Spleen (tissue), 11 donors: ENCODE measurements around the gene TMEM176B. TPM values are rescaled to one million over a fixed set of nuclear protein-coding genes. Genes with fewer than 3 reads are reported as not detected.

Experiments used
- DNase-seq: peaks from one replicate; pipeline ENCODE4 v3.0.0-alpha.2; 2020
- H3K27ac ChIP-seq, 8 donors: fragments of 200-600 bp; sonication (generic) in 7 of 8; 1 replicate in 4 of 8; 2 replicates in 4 of 8; pipeline versions ENCODE4 v1.5.0 to v1.8.0; 2016 to 2021; ENCODE audit warnings: inconsistent platforms in 4 of 8, mild to moderate bottlenecking in 4 of 8, moderate library complexity in 1 of 8
- H3K27me3 ChIP-seq, 7 donors: fragments of 200-600 bp; sonication (generic) in 6 of 7; replicated peaks in 1 of 7; 1 replicate in 4 of 7; 2 replicates in 3 of 7; pipeline versions ENCODE4 v1.5.0 to v1.8.0; 2016 to 2021; ENCODE audit warnings: inconsistent platforms in 3 of 7, mild to moderate bottlenecking in 1 of 7
- H3K36me3 ChIP-seq, 6 donors: fragments of 200-600 bp; sonication (generic) in 5 of 6; 1 replicate in 4 of 6; 2 replicates in 2 of 6; pipeline versions ENCODE4 v1.5.0 to v1.8.0; 2016 to 2021; ENCODE audit warnings: inconsistent platforms in 2 of 6
- H3K4me1 ChIP-seq, 6 donors: fragments of 200-600 bp; sonication (generic) in 5 of 6; 1 replicate in 3 of 6; 2 replicates in 3 of 6; pipeline versions ENCODE4 v1.5.0 to v1.8.0; 2016 to 2021; ENCODE audit warnings: inconsistent platforms in 3 of 6
- H3K4me3 ChIP-seq, 8 donors: fragments of 200-600 bp; sonication (generic) in 7 of 8; 1 replicate in 4 of 8; 2 replicates in 4 of 8; pipeline versions ENCODE4 v1.5.0 to v1.8.0; 2016 to 2021; ENCODE audit warnings: inconsistent platforms in 4 of 8, mild to moderate bottlenecking in 4 of 8, moderate library complexity in 2 of 8
- H3K9me3 ChIP-seq, 8 donors: fragments of 200-600 bp; sonication (generic) in 7 of 8; 1 replicate in 4 of 8; 2 replicates in 4 of 8; pipeline versions ENCODE4 v1.5.0 to v1.8.0; 2016 to 2021; ENCODE audit warnings: inconsistent platforms in 4 of 8
- POLR2A ChIP-seq, 3 donors: fragments of 450-650 bp; IDR thresholded peaks; one replicate each; pipeline ENCODE4 v1.5.1; 2017; ENCODE audit warnings: antibody characterized with exemption in 3 of 3, mild to moderate bottlenecking in 1 of 3
- POLR2AphosphoS5 ChIP-seq, 3 donors: sonication (generic); formaldehyde crosslinking; IDR thresholded peaks; one replicate each; pipeline ENCODE4 v1.5.1; 2017; ENCODE audit warnings: antibody characterized with exemption in 3 of 3
- WGBS, 5 donors: extraction: QIAGEN DNeasy Blood & Tissue Kit in 3 of 5; methylation state at CpG; one replicate each; pipeline versions ENCODE4 v1.1.5 to v1.1.7; 2013 to 2018; 5-methylcytosine and 5-hydroxymethylcytosine counted together
- intact Hi-C: fragments of 100-400 bp; cut with DNase I; formaldehyde crosslinking; loops from one replicate; pipeline ENCODE4 v1.15.0; 2023; ENCODE audit warnings: low total_unique reads
- polyA plus RNA-seq, 3 donors: library from polyadenylated mRNA; stranded (reverse); fragments of 200-250 nt; gene quantifications; one replicate each; pipeline ENCODE4 v1.2.1, GENCODE V29; 2013
- total RNA-seq, 7 donors: library from RNA; depleted of rRNA in 3 of 7; stranded (reverse); fragments of >200 nt in 3 of 7; fragmentation: NEBNext Ultra II Directional in 4 of 7; extraction: Animal tissue kit (Norgen Biotek cat#: 25700) in 4 of 7; gene quantifications; one replicate each; pipeline versions ENCODE4 v1.1.0 to v1.2.1, GENCODE V29; 2016 to 2021
- TF ChIP-seq, protein P1 (sequence below), 11 experiments: fragments of 200-600 bp in 7 of 11; fragments of 450-650 bp in 4 of 11; sonication (generic) in 4 of 11; IDR thresholded peaks in 8 of 11; conservative IDR thresholded peaks in 3 of 11; 1 replicate in 7 of 11; 2 replicates in 4 of 11; pipeline versions ENCODE4 v1.4.0 to v1.8.0; 2016 to 2021; ENCODE audit warnings: antibody characterized with exemption in 11 of 11, inconsistent platforms in 4 of 11, mild to moderate bottlenecking in 1 of 11
- donor health status: healthy with polysubstance abuse.
- donor health status: DM: no; HTN: no; CAD: no; lungs with moderate emphysema.
- donor health status: DM: no; HTN: no; CAD: no.
- donor health status: Bipolar disorder and iron deficiency.
- donor health status: healthy.
- donor health status: DM: no; HTN: no; CAD: no.
- donor health status: DM: yes; HTN: yes; CAD: no.

TMEM176B gene
- total and polyA plus RNA-seq, 10 donors, result 56.1 to 107 (median 82.2) TPM

DNA sequence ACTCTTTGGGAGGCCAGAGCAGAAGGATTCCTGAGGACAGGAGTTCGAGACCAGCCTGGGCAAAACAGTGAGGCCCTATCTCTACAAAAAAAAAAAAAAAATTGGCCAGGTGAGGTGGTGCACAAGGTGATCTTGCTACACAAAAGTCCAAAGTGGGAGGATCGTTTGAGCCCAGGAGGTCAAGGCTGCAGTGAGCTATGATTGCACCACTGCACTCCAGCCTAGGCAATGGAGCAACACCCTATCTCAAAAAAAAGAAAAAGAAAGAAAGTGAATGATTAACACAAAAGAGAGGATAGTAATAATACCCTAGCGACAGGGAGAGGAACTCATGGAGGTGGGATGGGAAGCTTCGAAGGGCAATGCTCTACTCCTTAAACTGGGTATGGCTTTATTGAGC lies 30.4 kb downstream of the TMEM176B start:
- intact Hi-C loops, result no loop called here
- H3K9me3 ChIP-seq, result peaks cover 0 to 22% (median 16%) of the 10 kb centered on the region in 8 donors
- no peak for DNase-seq
- H3K27me3 ChIP-seq, result no peaks in the 10 kb centered on the region
- H3K27ac ChIP-seq, result no peak overlapping the region
- no peaks in the 10 kb centered on the region for H3K4me1 ChIP-seq
- 77 to 94% (median 90%) methylated on average over 4 of the region's 4 CpGs for WGBS, 5 donors
- no peak overlapping the region for H3K4me3 ChIP-seq
- no peaks in the 10 kb centered on the region for H3K36me3 ChIP-seq
- TF ChIP-seq POLR2AphosphoS5 (IDR thresholded peaks at IDR 0.05), result no peak

DNA sequence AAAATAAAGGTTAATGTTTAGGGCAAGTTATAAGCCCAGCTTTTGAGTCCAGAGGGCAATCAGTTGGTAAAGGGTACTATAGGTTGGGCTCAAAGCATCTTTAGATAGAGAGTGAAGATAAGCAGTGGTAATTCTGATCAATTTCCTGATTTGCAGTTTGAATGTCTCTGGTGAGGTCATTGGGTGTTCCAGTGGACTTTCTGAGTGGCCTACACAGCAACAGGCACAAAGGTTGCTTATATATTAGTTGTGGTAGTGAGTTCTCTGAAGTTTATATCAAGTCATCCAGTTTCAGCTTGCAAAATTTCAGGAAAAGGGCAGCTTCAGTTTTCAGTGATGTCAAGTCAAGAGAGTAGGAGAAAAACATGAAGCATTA lies 33.8 kb downstream of the TMEM176B start:
- Histone ChIP-seq H3K27ac (no peak overlapping the region), H3K36me3 (no peaks in the 10 kb centered on the region), H3K27me3 (no peaks in the 10 kb centered on the region), H3K4me1 (no peaks in the 10 kb centered on the region), H3K9me3 (peaks cover 0 to 6% (median 4%) of the 10 kb centered on the region in 8 donors), H3K4me3 (no peak overlapping the region)
- intact Hi-C loops, result no loop called here
- TF ChIP-seq, protein P1, sequence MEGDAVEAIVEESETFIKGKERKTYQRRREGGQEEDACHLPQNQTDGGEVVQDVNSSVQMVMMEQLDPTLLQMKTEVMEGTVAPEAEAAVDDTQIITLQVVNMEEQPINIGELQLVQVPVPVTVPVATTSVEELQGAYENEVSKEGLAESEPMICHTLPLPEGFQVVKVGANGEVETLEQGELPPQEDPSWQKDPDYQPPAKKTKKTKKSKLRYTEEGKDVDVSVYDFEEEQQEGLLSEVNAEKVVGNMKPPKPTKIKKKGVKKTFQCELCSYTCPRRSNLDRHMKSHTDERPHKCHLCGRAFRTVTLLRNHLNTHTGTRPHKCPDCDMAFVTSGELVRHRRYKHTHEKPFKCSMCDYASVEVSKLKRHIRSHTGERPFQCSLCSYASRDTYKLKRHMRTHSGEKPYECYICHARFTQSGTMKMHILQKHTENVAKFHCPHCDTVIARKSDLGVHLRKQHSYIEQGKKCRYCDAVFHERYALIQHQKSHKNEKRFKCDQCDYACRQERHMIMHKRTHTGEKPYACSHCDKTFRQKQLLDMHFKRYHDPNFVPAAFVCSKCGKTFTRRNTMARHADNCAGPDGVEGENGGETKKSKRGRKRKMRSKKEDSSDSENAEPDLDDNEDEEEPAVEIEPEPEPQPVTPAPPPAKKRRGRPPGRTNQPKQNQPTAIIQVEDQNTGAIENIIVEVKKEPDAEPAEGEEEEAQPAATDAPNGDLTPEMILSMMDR (IDR thresholded peaks at IDR 0.05 in 8 of 11, conservative IDR thresholded peaks at IDR 0.05 in 3 of 11), result no peak
- no peak for TF ChIP-seq POLR2A (IDR thresholded peaks at IDR 0.05)
- TF ChIP-seq POLR2AphosphoS5 (IDR thresholded peaks at IDR 0.05), result no peak
- no peak for DNase-seq

DNA sequence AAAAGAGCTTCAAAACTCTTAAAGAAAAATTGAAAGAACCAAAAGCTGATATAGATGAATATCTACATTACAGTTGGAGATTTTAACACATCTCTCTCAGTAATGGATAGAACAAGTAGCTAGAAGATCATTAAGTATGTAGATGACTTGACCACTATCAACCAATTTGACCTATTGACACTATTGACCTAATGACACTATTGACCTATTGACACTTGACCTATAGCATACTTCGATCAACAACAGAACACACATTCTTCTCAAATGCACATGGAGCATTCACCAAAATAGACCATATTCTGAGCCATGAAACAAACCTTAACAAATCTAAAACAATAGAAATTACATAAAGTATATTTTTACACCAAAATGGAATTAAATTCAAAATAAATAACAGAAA lies 40.7 kb downstream of the TMEM176B start:
- no peak for DNase-seq
- H3K36me3 ChIP-seq, result no peaks in the 10 kb centered on the region
- no peaks in the 10 kb centered on the region for H3K27me3 ChIP-seq
- WGBS, 5 donors, result 77 to 94% (median 86%) methylated on average over 1 of the region's 1 CpG
- H3K4me3 ChIP-seq, result no peak overlapping the region
- peaks cover 0 to 9% (median 7%) of the 10 kb centered on the region in 8 donors for H3K9me3 ChIP-seq
- TF ChIP-seq, protein P1 (IDR thresholded peaks at IDR 0.05 in 8 of 11, conservative IDR thresholded peaks at IDR 0.05 in 3 of 11), result no peak
- TF ChIP-seq POLR2AphosphoS5 (IDR thresholded peaks at IDR 0.05), result no peak
- no peak for TF ChIP-seq POLR2A (IDR thresholded peaks at IDR 0.05)
- H3K4me1 ChIP-seq, result peaks cover 10 to 30% (median 23%) of the 10 kb centered on the region in 6 donors
- intact Hi-C loops, result no loop called here
- no peak overlapping the region for H3K27ac ChIP-seq

DNA sequence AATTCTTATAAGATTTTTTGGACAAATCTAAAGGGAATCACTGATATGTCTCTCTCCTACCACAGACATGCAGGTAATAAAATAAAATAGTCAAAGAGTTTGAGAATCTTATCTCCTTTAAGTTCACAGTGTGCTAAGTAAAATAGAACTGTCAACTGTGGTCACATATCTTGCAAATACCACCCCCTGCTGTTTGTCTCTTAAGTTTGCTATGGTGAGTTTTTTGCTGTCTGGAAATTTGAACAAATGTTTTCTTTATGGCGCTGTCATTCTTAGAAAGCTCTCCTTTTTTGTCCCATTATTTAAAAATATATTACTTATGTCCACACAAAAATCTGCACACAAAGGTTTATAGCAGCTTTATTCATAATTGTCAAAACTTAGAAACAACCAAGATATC lies 43.3 kb downstream of the TMEM176B start:
- WGBS, 5 donors, result 35 to 53% (median 49%) methylated on average over 1 of the region's 1 CpG
- Histone ChIP-seq H3K4me1 (peaks cover 13 to 56% (median 32%) of the 10 kb centered on the region in 6 donors), H3K4me3 (no peak overlapping the region), H3K9me3 (peaks cover 0 to 9% (median 7%) of the 10 kb centered on the region in 8 donors), H3K27ac (peak overlapping the region in 4 of 8 donors; percentile 74 to 82 (median 78)), H3K36me3 (no peaks in the 10 kb centered on the region), H3K27me3 (no peaks in the 10 kb centered on the region)
- TF ChIP-seq POLR2AphosphoS5 (IDR thresholded peaks at IDR 0.05) (no peak), POLR2A (IDR thresholded peaks at IDR 0.05) (no peak)
- TF ChIP-seq, protein P1 (IDR thresholded peaks at IDR 0.05 in 8 of 11, conservative IDR thresholded peaks at IDR 0.05 in 3 of 11), result peak; percentile 26 to 70 (median 59)
- DNase-seq, result no peak
- intact Hi-C loops, result loop anchor here (2.0 kb wide), 1 partner anchor 308 kb away; no protein-coding TSS in a partner anchor

DNA sequence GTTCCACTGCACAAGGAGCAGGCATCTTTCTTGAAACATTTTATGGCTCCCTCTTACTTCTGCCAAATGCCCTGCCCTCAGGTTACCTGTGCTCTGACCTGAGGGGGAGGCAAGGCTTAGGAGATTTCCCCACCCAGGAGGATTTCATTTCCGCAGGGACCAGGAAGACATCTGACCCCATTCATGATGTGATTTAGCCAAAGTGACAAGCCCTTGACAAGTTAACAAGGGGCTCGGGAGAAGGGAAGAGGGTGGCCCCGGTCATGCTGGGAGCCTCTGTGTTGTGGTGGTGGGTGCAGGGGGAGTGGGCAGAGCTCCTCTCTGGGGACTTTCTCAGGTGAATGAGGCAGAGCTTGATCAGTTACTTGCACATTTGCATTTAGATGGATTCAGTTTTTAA lies 44.0 kb downstream of the TMEM176B start:
- Histone ChIP-seq H3K4me3 (no peak overlapping the region), H3K27me3 (no peaks in the 10 kb centered on the region), H3K9me3 (peaks cover 0 to 5% (median under 1%) of the 10 kb centered on the region in 8 donors), H3K36me3 (no peaks in the 10 kb centered on the region), H3K27ac (peak overlapping the region; percentile 54 to 82 (median 75)), H3K4me1 (peaks cover 13 to 59% (median 32%) of the 10 kb centered on the region in 6 donors)
- no peak for DNase-seq
- intact Hi-C loops, result loop anchor here (2.0 kb wide), 1 partner anchor 307 kb away; no protein-coding TSS in a partner anchor
- WGBS, 5 donors, result 59 to 65% (median 61%) methylated on average over 3 of the region's 3 CpGs
- TF ChIP-seq POLR2A (IDR thresholded peaks at IDR 0.05), result no peak
- TF ChIP-seq, protein P1 (IDR thresholded peaks at IDR 0.05 in 8 of 11, conservative IDR thresholded peaks at IDR 0.05 in 3 of 11), result no peak
- TF ChIP-seq POLR2AphosphoS5 (IDR thresholded peaks at IDR 0.05), result no peak
